Measurements from ENCODE around the gene SLC6A12.
A peak's percentile ranks its signal among the peaks of the same experiment; 100 is the strongest.

The SLC6A12 gene

GRCh38 chr12:164207-164606 is 49.8 kb downstream of the SLC6A12 start:
- H3K4me3 ChIP-seq (ENCODE audit: low read depth, low read length): no peak overlapping the region
- no peaks in the 10 kb centered on the region for H3K27me3 ChIP-seq (ENCODE audit: insufficient read depth, low read depth, severe bottlenecking)
- no peaks in the 10 kb centered on the region for H3K36me3 ChIP-seq
- DNase-seq: peak; percentile 84
- TF ChIP-seq CTCF (IDR thresholded peaks at IDR 0.05; ENCODE audit: low read depth, low read length): no peak
- H3K9me3 ChIP-seq (ENCODE audit: severe bottlenecking): no peaks in the 10 kb centered on the region
- H3K27ac ChIP-seq: no peak overlapping the region

DNA sequence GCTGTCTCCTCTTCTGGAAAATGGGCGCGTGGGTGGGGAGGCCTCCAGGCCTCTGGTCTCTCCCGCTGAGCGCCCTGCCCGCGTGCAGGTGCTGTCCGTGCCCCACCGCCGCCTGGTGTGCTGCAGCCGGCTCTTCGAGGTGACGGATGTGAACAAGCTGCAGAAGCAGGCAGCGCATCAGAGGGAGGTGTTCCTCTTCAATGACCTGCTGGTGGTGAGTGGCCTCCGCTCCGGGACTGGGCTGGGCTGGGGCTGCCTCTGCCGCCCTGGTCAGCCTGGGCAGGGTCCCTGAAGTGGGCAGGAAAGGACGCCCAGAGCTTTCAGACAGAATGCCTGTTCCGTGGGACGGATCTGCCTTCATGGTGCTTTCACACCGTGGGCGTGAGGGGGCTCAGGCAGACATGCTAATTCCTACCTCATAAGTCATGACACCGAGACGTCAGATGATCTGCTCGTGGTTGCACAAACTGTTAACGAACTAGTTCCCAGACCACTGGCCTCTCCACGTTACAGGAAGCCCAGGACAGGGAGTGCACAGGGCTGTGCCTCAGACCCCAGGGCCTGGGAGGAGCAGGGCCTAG is 50.5 kb downstream of the SLC6A12 start:
- Histone ChIP-seq H3K4me3 (ENCODE audit: low read depth, low read length) (no peak overlapping the region), H3K36me3 (no peaks in the 10 kb centered on the region), H3K27ac (no peak overlapping the region), H3K9me3 (ENCODE audit: severe bottlenecking) (no peaks in the 10 kb centered on the region), H3K27me3 (ENCODE audit: insufficient read depth, low read depth, severe bottlenecking) (no peaks in the 10 kb centered on the region)
- TF ChIP-seq CTCF (IDR thresholded peaks at IDR 0.05; ENCODE audit: low read depth, low read length): no peak
- no peak for DNase-seq

- TF ChIP-seq CTCF (IDR thresholded peaks at IDR 0.05; ENCODE audit: low read depth, low read length): no peak
- H3K4me3 ChIP-seq (ENCODE audit: low read depth, low read length): no peak overlapping the region
- no peak for DNase-seq
- no peak overlapping the region for H3K27ac ChIP-seq
- H3K9me3 ChIP-seq (ENCODE audit: severe bottlenecking): no peaks in the 10 kb centered on the region
- no peaks in the 10 kb centered on the region for H3K27me3 ChIP-seq (ENCODE audit: insufficient read depth, low read depth, severe bottlenecking)
- no peaks in the 10 kb centered on the region for H3K36me3 ChIP-seq
Observed at GRCh38 chr12:162467-163307, 51.3 kb downstream of the SLC6A12 start.

- no peak for TF ChIP-seq CTCF (IDR thresholded peaks at IDR 0.05; ENCODE audit: low read depth, low read length)
Observed at GRCh38 chr12:161823-162222, 52.1 kb downstream of the SLC6A12 start.

GRCh38 chr12:160858-161257 is 53.1 kb downstream of the SLC6A12 start:
- H3K36me3 ChIP-seq: no peaks in the 10 kb centered on the region
- H3K27ac ChIP-seq: no peak overlapping the region

More at GRCh38 chr12:161823-162222, 52.1 kb downstream of the SLC6A12 start:
- no peak overlapping the region for H3K27ac ChIP-seq
- H3K36me3 ChIP-seq: no peaks in the 10 kb centered on the region
- H3K27me3 ChIP-seq (ENCODE audit: insufficient read depth, low read depth, severe bottlenecking): no peaks in the 10 kb centered on the region
- H3K9me3 ChIP-seq (ENCODE audit: severe bottlenecking): no peaks in the 10 kb centered on the region
- no peak overlapping the region for H3K4me3 ChIP-seq (ENCODE audit: low read depth, low read length)
- DNase-seq: no peak

More at GRCh38 chr12:160858-161257, 53.1 kb downstream of the SLC6A12 start:
- no peak for TF ChIP-seq CTCF (IDR thresholded peaks at IDR 0.05; ENCODE audit: low read depth, low read length)
- no peaks in the 10 kb centered on the region for H3K9me3 ChIP-seq (ENCODE audit: severe bottlenecking)
- no peak for DNase-seq
- no peak overlapping the region for H3K4me3 ChIP-seq (ENCODE audit: low read depth, low read length)
- no peaks in the 10 kb centered on the region for H3K27me3 ChIP-seq (ENCODE audit: insufficient read depth, low read depth, severe bottlenecking)
